GM21367 (cell line): Measurements from ENCODE around the gene SH3D19.
A peak's percentile ranks its signal among the peaks of the same experiment; 100 is the strongest.
"Not testable (repeated sequence)": the region's sequence is repeated elsewhere in the genome, so short reads cannot be mapped to it uniquely, and the experiment has no call there.

Experiments used
- ATAC-seq: cut with Tn5 transposase; IDR thresholded peaks from one replicate; pipeline ENCODE4 v1.9.1; 2021; ENCODE audit not compliant: unreplicated experiment

SH3D19 gene

GRCh38 chr4:151158979-151159378 lies 166.4 kb downstream of the SH3D19 start:
- no peak for ATAC-seq

GRCh38 chr4:151157543-151157942 lies 167.9 kb downstream of the SH3D19 start:
- no peak for ATAC-seq

DNA sequence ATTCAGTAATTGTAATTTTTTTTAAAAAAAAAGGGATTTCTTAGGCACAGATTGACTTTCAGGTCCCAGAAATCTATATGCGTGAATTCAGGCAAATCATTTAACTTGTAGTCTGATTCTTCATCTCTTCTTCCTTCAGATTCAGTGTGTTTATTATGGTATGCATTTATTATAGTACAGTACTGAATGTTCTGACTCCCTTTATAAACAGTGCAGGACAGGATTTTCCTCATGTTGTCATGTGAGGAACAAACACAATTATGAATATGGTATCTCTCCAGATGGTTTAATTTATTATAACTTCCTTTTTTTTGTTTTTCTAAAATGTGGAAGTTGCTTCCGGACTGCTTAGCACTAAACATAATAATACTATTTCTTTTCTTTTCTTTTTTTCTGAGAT lies 171.8 kb downstream of the SH3D19 start:
- ATAC-seq: no peak

DNA sequence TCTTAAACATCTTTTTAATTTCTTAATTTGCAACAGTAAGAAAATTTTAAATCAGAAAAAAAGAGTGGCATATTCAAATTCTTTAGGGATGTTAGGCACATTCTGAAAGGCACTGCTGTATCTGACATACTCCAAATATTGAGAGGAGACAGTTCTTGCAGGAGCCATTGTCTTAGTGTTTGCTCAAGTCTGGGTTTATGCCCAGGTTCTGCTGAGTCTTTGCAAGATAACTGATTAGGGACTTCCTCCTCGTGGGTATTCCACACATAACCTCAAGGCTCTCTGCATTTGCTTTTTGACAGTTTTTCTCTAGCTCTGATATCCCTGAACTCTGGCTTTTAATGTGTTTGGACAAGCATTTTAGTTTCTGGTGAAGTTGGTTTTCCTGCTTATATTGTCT lies 173.4 kb downstream of the SH3D19 start:
- no peak for ATAC-seq

DNA sequence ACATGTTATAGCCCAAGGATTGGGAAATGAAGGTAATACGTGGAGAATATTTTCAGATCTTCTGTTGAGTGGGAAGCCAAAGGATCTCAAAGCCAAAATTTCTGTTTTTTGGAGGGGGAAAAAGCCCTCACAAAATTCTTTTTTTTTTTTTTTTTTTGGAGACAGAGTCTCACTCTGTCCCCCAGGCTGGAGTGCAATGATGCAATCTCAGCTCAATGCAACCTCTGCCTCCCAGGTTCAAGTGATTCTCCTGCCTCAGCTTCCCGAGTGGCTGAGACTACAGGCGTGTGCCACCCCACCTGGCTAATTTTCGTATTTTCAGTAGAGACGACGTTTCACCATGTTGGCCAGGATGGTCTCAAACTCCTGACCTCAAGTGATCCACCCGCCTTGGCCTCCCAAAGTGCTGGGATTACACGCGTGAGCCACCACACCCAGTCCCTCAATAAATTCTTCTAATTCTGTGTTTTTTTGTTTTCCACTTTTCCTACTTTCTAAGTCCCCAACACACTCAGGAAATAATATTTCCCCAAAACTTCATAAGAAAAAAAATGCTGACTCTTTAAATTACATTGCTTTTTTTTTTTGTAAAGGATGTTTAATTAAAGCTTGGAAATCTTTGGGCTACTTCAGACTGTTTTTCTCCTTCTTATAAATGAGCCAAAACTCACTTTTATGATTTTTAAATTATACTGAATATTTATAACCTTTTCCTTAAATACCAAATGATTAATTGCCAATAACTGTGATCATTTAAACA lies 174.4 kb downstream of the SH3D19 start:
- ATAC-seq: no peak

GRCh38 chr4:151148261-151148660 lies 177.1 kb downstream of the SH3D19 start:
- no peak for ATAC-seq

- no peak for ATAC-seq
These were observed 178.4 kb downstream of the SH3D19 start for GRCh38 chr4:151147000-151147399.

DNA sequence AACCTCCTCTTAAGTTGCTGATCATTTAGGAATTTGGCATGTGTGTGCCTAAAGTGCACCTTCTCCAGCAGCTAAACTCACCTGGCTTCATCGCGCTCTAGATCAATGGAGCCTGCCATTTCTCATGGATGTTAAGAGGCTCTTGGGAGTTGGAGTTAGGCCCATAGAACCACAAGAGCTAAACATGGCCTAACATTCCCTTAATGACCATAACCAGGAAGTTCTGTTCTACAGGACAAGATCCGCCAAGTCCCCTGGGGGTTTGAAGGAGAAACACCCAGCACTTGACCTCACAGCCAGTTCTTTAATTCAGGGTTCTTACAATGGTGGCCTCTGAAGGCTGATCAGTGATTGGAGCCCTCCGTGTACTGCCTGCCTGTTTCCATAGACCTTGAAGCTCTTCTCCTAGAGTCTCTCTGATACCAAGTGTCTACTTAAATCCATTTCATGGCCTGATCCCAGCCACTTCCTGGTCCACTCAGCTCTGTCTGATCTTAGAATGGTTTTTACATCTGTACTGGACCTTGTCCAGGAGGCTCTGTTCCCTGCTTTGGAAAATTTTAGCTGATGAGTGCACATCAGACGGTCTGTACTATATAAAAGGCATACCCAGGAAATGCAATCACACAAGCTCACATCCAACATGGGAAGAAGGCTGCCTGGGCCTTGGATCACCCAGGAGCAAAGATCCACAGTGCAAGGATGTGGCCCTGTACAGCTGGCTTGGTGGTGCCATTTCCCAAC lies 180.9 kb downstream of the SH3D19 start:
- no peak for ATAC-seq

DNA sequence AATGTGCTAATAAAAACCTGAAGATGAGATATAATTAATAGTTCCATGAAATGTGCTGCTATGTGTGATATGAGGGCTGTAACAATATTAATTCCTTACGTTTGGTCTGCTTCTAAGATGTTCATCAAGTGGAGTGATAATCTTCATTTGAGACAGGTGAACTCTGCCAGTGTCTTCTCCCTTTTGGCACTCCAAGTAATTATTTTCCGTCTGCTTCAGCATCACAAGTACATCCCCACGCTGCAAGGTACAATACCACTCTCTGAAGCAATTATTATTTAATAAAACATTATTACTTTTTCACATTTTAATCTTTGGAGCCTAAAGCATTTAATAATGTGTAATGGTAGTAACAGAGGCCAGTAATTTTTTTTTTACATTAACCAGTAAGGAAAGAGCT lies 181.6 kb downstream of the SH3D19 start:
- ATAC-seq: no peak

- no peak for ATAC-seq
These were observed 182.2 kb downstream of the SH3D19 start for GRCh38 chr4:151143162-151143561.

DNA sequence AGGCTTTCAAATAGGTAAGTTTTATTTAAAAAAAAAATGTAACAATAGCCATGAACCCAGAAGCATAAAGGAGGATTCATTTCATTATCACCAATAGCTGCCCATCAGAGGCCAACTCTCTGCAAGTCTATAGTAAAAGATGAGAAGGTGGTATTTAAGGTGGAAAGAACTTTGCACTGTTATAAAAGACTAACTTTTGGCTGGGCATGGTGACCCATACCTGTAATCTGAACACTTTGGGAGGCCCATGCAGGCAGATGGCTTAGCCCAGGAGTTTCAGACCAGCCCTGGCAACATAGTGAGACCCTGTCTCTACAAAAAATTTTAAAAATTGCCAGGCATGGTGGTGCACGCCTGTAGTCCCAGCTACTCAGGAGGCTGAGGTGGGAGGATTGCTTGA lies 182.6 kb downstream of the SH3D19 start:
- ATAC-seq: no peak

GRCh38 chr4:151139814-151140213 lies 185.6 kb downstream of the SH3D19 start:
- ATAC-seq: no peak

GRCh38 chr4:151136048-151136447 lies 189.4 kb downstream of the SH3D19 start:
- not testable (repeated sequence) for ATAC-seq

DNA sequence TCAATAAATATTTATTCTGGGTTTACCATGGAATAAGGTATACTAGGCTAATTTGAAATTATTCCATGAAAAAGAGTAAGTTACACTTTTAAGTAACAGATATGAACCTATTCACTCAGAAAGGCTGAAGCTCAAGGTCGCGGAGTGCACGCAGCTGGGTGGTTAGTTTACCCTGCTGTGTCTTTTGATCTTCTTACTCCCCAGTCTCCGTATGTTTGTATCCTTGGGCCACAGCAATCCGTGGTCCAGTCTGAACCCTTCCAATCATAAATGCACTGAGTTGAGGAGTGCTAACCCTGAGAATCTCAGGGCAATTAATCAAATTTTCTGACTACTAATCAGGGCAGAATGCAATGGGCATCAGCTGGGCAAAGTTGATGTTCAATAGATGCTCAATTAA lies 192.1 kb downstream of the SH3D19 start:
- no peak for ATAC-seq

DNA sequence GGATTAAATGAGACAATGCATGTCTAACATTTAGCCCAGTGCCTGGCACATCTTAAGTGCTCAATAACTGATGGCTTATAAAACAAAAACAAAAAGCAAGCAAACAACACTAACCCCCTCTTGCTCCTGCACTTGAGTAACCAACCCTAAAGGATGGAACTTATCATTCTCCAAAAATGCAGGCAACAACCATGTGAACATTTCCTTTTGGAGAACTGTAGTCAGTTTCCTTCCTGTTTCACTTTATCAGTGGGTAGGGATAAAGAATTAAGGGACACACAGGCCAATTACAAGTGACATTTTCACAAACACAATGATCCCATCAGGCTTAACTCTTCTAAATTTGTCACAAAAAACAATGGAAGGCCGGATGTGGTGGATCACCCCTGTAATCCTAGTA lies 195.6 kb downstream of the SH3D19 start:
- no peak for ATAC-seq

GRCh38 chr4:151117371-151117962 lies 207.9 kb downstream of the SH3D19 start:
- ATAC-seq: peak; percentile 93

DNA sequence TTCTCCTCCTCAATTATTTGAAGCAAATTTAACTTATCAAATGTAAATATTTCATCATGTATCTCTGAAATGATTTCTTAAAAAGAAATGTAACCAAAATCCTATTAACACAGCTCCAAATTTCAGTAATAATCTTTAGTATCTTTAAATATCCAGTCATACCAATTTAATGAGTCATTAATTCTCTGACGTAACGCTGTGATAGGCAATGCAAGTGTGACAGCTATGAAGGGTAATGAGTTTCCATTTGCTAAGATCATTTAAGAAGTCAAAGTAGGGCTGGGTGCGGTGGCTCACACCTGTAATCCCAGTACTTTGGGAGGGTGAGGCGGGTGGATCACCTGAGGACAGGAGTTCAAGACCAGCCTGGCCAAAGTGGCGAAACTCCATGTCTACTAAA lies 210.4 kb downstream of the SH3D19 start:
- ATAC-seq: no peak

DNA sequence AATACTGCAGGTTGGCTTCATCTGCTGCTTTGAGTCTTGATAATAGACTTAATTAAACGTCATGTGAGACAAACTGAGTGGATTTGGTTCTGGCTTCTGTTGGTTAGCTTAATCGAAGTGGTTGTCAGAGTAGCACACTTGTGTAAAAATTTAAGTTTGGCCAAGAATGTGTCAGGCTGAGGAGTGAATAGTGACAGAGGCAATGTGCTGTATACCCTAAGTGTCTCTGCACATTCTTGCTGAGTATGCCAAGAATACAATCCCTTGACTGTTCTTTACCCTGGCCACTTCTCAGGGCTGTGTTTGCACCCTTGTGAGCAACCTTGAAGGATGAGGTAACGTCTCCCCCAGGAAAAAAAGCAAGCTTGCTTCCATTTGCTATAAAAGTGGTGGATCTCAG lies 211.1 kb downstream of the SH3D19 start:
- no peak for ATAC-seq

DNA sequence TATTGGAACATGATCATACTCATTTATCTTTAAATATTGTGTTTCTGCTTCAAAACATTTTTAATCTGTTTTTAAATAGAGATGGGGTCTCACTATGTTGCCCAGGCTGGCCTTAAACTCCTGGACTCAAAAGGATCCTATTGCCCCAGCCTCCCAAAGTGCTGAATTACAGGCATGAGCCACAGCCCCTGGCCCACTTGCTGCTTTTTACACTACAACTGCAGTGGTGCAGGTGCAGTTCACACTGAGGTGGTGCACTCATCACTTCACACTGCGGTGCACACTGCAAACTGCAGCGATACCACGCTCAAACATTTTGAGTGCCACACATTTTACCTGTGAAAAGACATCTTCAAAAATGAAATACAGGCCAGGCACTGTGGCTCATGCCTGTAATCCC lies 215.2 kb downstream of the SH3D19 start:
- ATAC-seq: no peak

DNA sequence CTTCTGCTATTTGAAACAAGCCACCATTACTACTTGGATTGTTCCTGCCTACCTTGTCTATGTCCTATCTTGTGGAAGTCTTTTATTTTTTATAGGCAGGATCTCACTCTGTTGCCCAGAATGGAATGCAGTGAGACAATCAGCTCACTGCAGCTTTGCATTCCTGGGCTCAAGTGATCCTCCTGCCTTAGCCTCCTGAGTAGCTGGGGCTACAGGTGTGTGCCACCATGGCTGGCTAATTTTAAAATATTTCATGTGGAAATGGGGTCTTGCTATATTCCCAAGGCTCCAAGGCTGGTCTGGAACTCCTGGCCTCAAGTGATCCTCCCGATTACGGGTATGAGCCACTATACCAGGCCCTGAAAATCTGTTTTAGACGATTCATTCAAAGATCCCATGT lies 218.3 kb downstream of the SH3D19 start:
- ATAC-seq: no peak

- no peak for ATAC-seq
These were observed 219.9 kb downstream of the SH3D19 start for GRCh38 chr4:151105454-151106032.

DNA sequence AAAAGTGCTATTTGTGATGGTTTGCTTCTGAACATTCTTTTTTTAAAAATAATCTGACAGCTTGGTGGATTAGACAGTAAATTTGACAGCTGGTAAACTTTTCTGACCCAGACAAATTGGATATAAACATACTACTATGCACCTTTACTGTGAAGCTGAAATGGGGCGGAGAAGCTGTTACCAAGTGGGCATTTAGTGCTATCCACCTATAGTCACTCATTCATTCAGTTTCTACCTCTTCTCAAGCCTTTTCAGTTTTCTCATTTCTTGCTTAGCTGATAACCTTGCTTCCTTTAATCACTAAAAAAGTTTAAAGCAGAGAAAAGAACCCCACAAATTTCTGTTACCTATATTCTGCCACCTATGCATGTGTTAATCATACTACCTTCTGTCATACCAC lies 220.8 kb downstream of the SH3D19 start:
- ATAC-seq: no peak
